NCI-H146 (cell line): ENCODE data around the gene TRAF3.

Source experiments
- DNase-seq: peaks from one replicate; lab custom pipeline; 2025; lab: John Stamatoyannopoulos, UW

Gene TRAF3

GRCh38 chr14:102776761-102777710 lies at the start of gene TRAF3:
TSS of gene TRAF3 (plus strand) at chr14:102777449. CDS start at chr14:102870202, 92,753 bp downstream.
- DNase-seq, result peak; percentile 70

- DNase-seq, result no peak
These were observed 48.7 kb upstream of the TRAF3 start for GRCh38 chr14:102728501-102728900.

- no peak for DNase-seq
These were observed 48.0 kb upstream of the TRAF3 start for GRCh38 chr14:102729268-102729667.

GRCh38 chr14:102729825-102730224 lies 47.4 kb upstream of the TRAF3 start:
- no peak for DNase-seq

- no peak for DNase-seq
These were observed 46.0 kb upstream of the TRAF3 start for GRCh38 chr14:102731101-102731870.

- DNase-seq, result no peak
These were observed 45.1 kb upstream of the TRAF3 start for GRCh38 chr14:102731871-102732800.

- no peak for DNase-seq
These were observed 44.3 kb upstream of the TRAF3 start for GRCh38 chr14:102732924-102733323.

GRCh38 chr14:102733326-102733725 lies 43.9 kb upstream of the TRAF3 start:
- no peak for DNase-seq

GRCh38 chr14:102734436-102734835 lies 42.8 kb upstream of the TRAF3 start:
- no peak for DNase-seq

GRCh38 chr14:102736956-102737355 lies 40.3 kb upstream of the TRAF3 start:
- no peak for DNase-seq

GRCh38 chr14:102737402-102738372 lies 39.6 kb upstream of the TRAF3 start:
- DNase-seq, result no peak

- no peak for DNase-seq
These were observed 38.7 kb upstream of the TRAF3 start for GRCh38 chr14:102738373-102739189.

GRCh38 chr14:102739190-102739469 lies 38.1 kb upstream of the TRAF3 start:
- DNase-seq, result no peak

- DNase-seq, result no peak
These were observed 30.4 kb upstream of the TRAF3 start for GRCh38 chr14:102746634-102747438.

- no peak for DNase-seq
These were observed 28.4 kb upstream of the TRAF3 start for GRCh38 chr14:102748806-102749205.

- peak; percentile 82 for DNase-seq
These were observed 27.6 kb upstream of the TRAF3 start for GRCh38 chr14:102749393-102750305.

- DNase-seq, result no peak
These were observed 26.9 kb upstream of the TRAF3 start for GRCh38 chr14:102750376-102750775.

- DNase-seq, result no peak
These were observed 26.2 kb upstream of the TRAF3 start for GRCh38 chr14:102751088-102751487.
